Gastroesophageal sphincter (tissue), 4 donors: Measurements from ENCODE around the gene CEP112. TPM values are rescaled to one million over a fixed set of nuclear protein-coding genes. Genes with fewer than 3 reads are reported as not detected.

ENCODE experiments used
- ATAC-seq: fragments of 150-250 bp; one replicate; pipeline ENCODE4 v1.9.1; 2016; ENCODE audit warnings: mild to moderate bottlenecking, moderate library complexity
- H3K27ac ChIP-seq, 4 donors: fragments of 200-600 bp; sonication (generic) in 3 of 4; 1 replicate in 3 of 4; 2 replicates in 1 of 4; pipeline ENCODE4 v1.5.1; 2016 to 2019
- H3K27me3 ChIP-seq: fragments of 200-600 bp; sonication (generic); one replicate; pipeline ENCODE4 v1.5.1; 2019
- H3K36me3 ChIP-seq, 2 donors: fragments of 200-600 bp; sonication (generic); one replicate each; pipeline ENCODE4 v1.5.1; 2019; ENCODE audit warnings: control low read depth in 1 of 2
- H3K4me1 ChIP-seq, 3 donors: fragments of 200-600 bp; sonication (generic); 1 replicate in 2 of 3; 2 replicates in 1 of 3; pipeline ENCODE4 v1.5.1; 2016 to 2019; ENCODE audit warnings: control low read depth in 2 of 3
- H3K4me3 ChIP-seq, 2 donors: fragments of 200-600 bp; sonication (generic); one replicate each; pipeline ENCODE4 v1.5.1; 2019; ENCODE audit warnings: mild to moderate bottlenecking in 1 of 2, moderate library complexity in 1 of 2
- H3K9me3 ChIP-seq, 3 donors: fragments of 200-600 bp; sonication (generic); one replicate each; pipeline ENCODE4 v1.5.1; 2017 to 2019; ENCODE audit warnings: control low read depth in 2 of 3
- EP300 ChIP-seq: sonication (generic); formaldehyde crosslinking; IDR thresholded peaks from one replicate; pipeline ENCODE4 v1.6.1; 2017; ENCODE audit warnings: antibody characterized with exemption, mild to moderate bottlenecking
- POLR2A ChIP-seq, 2 donors: fragments of 450-650 bp; IDR thresholded peaks; one replicate each; pipeline ENCODE4 v1.6.1; 2017; ENCODE audit warnings: antibody characterized with exemption in 2 of 2, mild to moderate bottlenecking in 2 of 2, moderate library complexity in 1 of 2
- POLR2AphosphoS5 ChIP-seq: sonication (generic); formaldehyde crosslinking; IDR thresholded peaks from one replicate; pipeline ENCODE4 v1.6.1; 2017; ENCODE audit warnings: antibody characterized with exemption
- WGBS, 2 donors: methylation state at CpG; one replicate each; pipeline ENCODE4 v1.1.5; 2018; ENCODE audit warnings: low coverage in 1 of 2; 5-methylcytosine and 5-hydroxymethylcytosine counted together
- total RNA-seq, 4 donors: library from RNA; depleted of rRNA; stranded (reverse); fragments of >200 nt; gene quantifications; one replicate each; pipeline ENCODE4 v1.1.0, GENCODE V29; 2016
- TF ChIP-seq, protein P1 (sequence below), 4 experiments: fragments of 200-600 bp in 2 of 4; fragments of 450-650 bp in 2 of 4; sonication (generic) in 1 of 4; IDR thresholded peaks; one replicate each; pipeline ENCODE4 v1.5.1; 2017 to 2019; ENCODE audit warnings: antibody characterized with exemption in 4 of 4, mild to moderate bottlenecking in 2 of 4, moderate library complexity in 2 of 4

CEP112 gene
- total RNA-seq, 4 donors from 2014 or later, result 21.9 to 38.2 (median 27.0) TPM

- Histone ChIP-seq H3K4me1 (no peaks in the 10 kb centered on the region), H3K4me3 (no peak overlapping the region), H3K27ac (no peak overlapping the region), H3K9me3 (no peaks in the 10 kb centered on the region), H3K36me3 (no peaks in the 10 kb centered on the region), H3K27me3 (no peaks in the 10 kb centered on the region)
- no peak for ATAC-seq
- TF ChIP-seq, protein P1, sequence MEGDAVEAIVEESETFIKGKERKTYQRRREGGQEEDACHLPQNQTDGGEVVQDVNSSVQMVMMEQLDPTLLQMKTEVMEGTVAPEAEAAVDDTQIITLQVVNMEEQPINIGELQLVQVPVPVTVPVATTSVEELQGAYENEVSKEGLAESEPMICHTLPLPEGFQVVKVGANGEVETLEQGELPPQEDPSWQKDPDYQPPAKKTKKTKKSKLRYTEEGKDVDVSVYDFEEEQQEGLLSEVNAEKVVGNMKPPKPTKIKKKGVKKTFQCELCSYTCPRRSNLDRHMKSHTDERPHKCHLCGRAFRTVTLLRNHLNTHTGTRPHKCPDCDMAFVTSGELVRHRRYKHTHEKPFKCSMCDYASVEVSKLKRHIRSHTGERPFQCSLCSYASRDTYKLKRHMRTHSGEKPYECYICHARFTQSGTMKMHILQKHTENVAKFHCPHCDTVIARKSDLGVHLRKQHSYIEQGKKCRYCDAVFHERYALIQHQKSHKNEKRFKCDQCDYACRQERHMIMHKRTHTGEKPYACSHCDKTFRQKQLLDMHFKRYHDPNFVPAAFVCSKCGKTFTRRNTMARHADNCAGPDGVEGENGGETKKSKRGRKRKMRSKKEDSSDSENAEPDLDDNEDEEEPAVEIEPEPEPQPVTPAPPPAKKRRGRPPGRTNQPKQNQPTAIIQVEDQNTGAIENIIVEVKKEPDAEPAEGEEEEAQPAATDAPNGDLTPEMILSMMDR (IDR thresholded peaks at IDR 0.05), result no peak
- TF ChIP-seq POLR2AphosphoS5, result no peak
- TF ChIP-seq POLR2A (IDR thresholded peaks at IDR 0.05), result no peak
- TF ChIP-seq EP300, result no peak
- 45 to 56% methylated on average over 1 of the region's 1 CpG for WGBS, 2 donors
Measured at GRCh38 chr17:65618516-65618915, 573.4 kb downstream of the CEP112 start.

DNA sequence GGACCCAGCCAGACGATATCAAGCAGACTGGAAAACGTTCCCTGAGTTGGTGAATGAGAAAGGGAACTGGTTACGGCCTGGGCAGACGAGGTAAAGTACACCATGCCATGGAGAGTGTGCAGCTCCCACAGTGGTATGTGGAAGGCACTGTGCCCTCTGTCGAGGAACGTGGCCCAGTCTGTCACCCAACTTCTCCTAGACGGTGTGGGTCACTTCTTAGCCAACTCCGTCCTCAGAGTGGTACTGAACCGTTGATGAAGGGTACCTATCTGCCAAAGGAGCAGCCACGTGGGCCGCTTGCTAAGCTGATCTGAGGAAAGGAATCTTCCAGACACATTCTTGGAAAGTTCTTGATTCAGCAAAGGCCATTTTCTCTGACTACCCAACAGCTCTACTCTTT is 574.4 kb downstream of the CEP112 start:
- TF ChIP-seq EP300 (no peak), POLR2AphosphoS5 (no peak)
- H3K4me1 ChIP-seq, result no peaks in the 10 kb centered on the region
- 97% methylated on average over 6 of the region's 11 CpGs; no CpG with 5 or more reads in 1 of the 2 donors for WGBS, 2 donors
- no peak overlapping the region for H3K4me3 ChIP-seq
- H3K27ac ChIP-seq, result no peak overlapping the region
- no peaks in the 10 kb centered on the region for H3K36me3 ChIP-seq
- H3K9me3 ChIP-seq, result no peaks in the 10 kb centered on the region
- ATAC-seq, result no peak
- no peaks in the 10 kb centered on the region for H3K27me3 ChIP-seq

DNA sequence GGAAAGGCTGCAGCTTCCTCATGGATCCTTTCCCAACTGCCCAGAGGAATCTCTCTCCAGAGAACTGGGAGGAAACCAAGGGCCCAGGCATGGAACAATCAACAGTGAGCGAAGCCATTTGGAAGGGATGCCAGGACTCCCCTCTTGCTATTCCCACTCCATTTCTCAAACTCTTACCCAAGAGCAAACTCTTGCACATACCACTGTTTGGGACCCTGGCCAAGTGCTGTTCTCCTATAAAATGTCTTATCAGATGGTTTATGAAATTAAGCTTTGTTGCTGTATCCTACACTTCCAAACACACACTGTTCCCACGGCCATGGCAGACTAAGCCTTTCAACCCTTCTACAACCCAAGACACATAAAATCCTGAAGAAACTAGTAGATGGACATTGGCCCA is 582.2 kb downstream of the CEP112 start:
- Histone ChIP-seq H3K9me3 (no peaks in the 10 kb centered on the region), H3K27ac (no peak overlapping the region), H3K36me3 (no peaks in the 10 kb centered on the region), H3K4me1 (no peaks in the 10 kb centered on the region), H3K27me3 (no peaks in the 10 kb centered on the region), H3K4me3 (no peak overlapping the region)
- WGBS, 2 donors, result 92 to 100% methylated on average over 1 to 2 of the region's 2 CpGs
- ATAC-seq, result no peak
- TF ChIP-seq POLR2AphosphoS5 (no peak), POLR2A (IDR thresholded peaks at IDR 0.05) (no peak), EP300 (no peak)
- TF ChIP-seq, protein P1 (IDR thresholded peaks at IDR 0.05), result no peak

GRCh38 chr17:65609286-65609685 is 582.6 kb downstream of the CEP112 start:
- no peak overlapping the region for H3K27ac ChIP-seq
- TF ChIP-seq, protein P1 (IDR thresholded peaks at IDR 0.05), result no peak
- TF ChIP-seq POLR2A (IDR thresholded peaks at IDR 0.05), result no peak
- H3K36me3 ChIP-seq, result no peaks in the 10 kb centered on the region
- WGBS, 2 donors, result 67% methylated on average over 1 of the region's 2 CpGs; no CpG with 5 or more reads in 1 of the 2 donors
- ATAC-seq, result no peak
- H3K9me3 ChIP-seq, result no peaks in the 10 kb centered on the region
- H3K27me3 ChIP-seq, result no peaks in the 10 kb centered on the region
- H3K4me1 ChIP-seq, result no peaks in the 10 kb centered on the region
- no peak overlapping the region for H3K4me3 ChIP-seq

- H3K36me3 ChIP-seq, result no peaks in the 10 kb centered on the region
- H3K27me3 ChIP-seq, result no peaks in the 10 kb centered on the region
- 42 to 93% methylated on average over 2 of the region's 4 CpGs for WGBS, 2 donors
- H3K9me3 ChIP-seq, result no peaks in the 10 kb centered on the region
- H3K4me3 ChIP-seq, result no peak overlapping the region
- H3K4me1 ChIP-seq, result no peaks in the 10 kb centered on the region
- no peak overlapping the region for H3K27ac ChIP-seq
- TF ChIP-seq POLR2A (IDR thresholded peaks at IDR 0.05) (no peak), EP300 (no peak), POLR2AphosphoS5 (no peak)
- TF ChIP-seq, protein P1 (IDR thresholded peaks at IDR 0.05), result no peak
- no peak for ATAC-seq
Measured at GRCh38 chr17:65604070-65604469, 587.9 kb downstream of the CEP112 start.
